ENCODE data around the gene MARCHF3. TPM values are rescaled to one million over a fixed set of nuclear protein-coding genes. Genes with fewer than 3 reads are reported as not detected.

MARCHF3 gene
- total and polyA plus RNA-seq, 10 of the 15 experiments (the other 5 are each of a cell fraction or from before 2014, with no cell fraction given): 3.6 to 24.1 (median 11.3) TPM

DNA sequence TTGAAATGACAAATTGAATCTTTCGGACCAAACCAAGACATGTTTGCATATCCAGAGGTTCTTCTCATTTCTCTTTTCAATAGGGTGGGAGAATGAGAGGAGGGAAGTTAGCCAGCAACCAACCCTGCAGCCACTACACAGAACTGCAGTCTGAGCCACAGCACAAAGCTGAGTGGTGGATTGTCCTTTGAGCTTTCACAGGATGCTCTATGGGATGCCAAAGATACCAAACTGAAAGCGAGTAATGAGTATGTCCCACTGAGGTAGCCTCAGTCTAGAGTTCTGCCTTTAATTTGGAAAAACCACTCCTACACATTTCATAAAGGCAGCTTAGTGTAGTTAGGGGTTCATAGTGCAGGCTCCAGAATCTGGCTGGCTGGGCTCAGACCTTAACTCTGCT is 114.9 kb downstream of the MARCHF3 start (continued):
- TF ChIP-seq, protein P1, sequence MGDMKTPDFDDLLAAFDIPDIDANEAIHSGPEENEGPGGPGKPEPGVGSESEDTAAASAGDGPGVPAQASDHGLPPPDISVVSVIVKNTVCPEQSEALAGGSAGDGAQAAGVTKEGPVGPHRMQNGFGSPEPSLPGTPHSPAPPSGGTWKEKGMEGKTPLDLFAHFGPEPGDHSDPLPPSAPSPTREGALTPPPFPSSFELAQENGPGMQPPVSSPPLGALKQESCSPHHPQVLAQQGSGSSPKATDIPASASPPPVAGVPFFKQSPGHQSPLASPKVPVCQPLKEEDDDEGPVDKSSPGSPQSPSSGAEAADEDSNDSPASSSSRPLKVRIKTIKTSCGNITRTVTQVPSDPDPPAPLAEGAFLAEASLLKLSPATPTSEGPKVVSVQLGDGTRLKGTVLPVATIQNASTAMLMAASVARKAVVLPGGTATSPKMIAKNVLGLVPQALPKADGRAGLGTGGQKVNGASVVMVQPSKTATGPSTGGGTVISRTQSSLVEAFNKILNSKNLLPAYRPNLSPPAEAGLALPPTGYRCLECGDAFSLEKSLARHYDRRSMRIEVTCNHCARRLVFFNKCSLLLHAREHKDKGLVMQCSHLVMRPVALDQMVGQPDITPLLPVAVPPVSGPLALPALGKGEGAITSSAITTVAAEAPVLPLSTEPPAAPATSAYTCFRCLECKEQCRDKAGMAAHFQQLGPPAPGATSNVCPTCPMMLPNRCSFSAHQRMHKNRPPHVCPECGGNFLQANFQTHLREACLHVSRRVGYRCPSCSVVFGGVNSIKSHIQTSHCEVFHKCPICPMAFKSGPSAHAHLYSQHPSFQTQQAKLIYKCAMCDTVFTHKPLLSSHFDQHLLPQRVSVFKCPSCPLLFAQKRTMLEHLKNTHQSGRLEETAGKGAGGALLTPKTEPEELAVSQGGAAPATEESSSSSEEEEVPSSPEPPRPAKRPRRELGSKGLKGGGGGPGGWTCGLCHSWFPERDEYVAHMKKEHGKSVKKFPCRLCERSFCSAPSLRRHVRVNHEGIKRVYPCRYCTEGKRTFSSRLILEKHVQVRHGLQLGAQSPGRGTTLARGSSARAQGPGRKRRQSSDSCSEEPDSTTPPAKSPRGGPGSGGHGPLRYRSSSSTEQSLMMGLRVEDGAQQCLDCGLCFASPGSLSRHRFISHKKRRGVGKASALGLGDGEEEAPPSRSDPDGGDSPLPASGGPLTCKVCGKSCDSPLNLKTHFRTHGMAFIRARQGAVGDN (IDR thresholded peaks at IDR 0.05): no peak
- TF ChIP-seq BCLAF1 (IDR thresholded peaks at IDR 0.05) (no peak), ZZZ3 (IDR thresholded peaks at IDR 0.05; ENCODE audit: control insufficient read depth, insufficient read length, low read depth) (no peak)

GRCh38 chr5:126914801-126915436 is 115.4 kb downstream of the MARCHF3 start:
- ChIA-PET RAD21 (ENCODE audit: unreplicated experiment) (no interaction called here), POLR2A (no interaction called here), SMC1A (ENCODE audit: uncharacterized antibody, unreplicated experiment) (interaction anchor here (1.0 to 1.4 kb wide), 3 partner anchors 10 to 71 kb away, joined by 3 read pairs; no protein-coding TSS in a partner anchor), CTCF (interaction anchor here (0.6 kb wide), 1 partner anchor 31 kb away, joined by 3 read pairs; no protein-coding TSS in a partner anchor)
- Histone ChIP-seq H3K4me2 (ENCODE audit: control insufficient read depth, insufficient read depth) (no peak overlapping the region), H3K27ac (ENCODE audit: control insufficient read depth, insufficient read depth) (no peak overlapping the region), H3K4me1 (ENCODE audit: control insufficient read depth, insufficient read depth, low read length) (no peaks in the 10 kb centered on the region), H4K20me1 (ENCODE audit: control insufficient read depth, insufficient read depth) (no peaks in the 10 kb centered on the region; the same call in 1 of the 2 replicates), H3K4me3 (no peak overlapping the region), H3K9ac (ENCODE audit: control insufficient read depth, insufficient read depth, low read length) (no peak overlapping the region), H3K79me2 (ENCODE audit: control insufficient read depth, insufficient read depth, low read length) (no peaks in the 10 kb centered on the region), H3K9me3 (replicated peaks; ENCODE audit: control insufficient read depth, insufficient read depth, low read length) (no peaks in the 10 kb centered on the region; the same call in 2 of the 3 replicates), H2AFZ (ENCODE audit: control insufficient read depth, low read depth, low read length) (no peak overlapping the region), H3K27me3 (replicated peaks in 1 of 2; ENCODE audit: control insufficient read depth in 2 of 2, insufficient read depth in 2 of 2, low read length in 1 of 2) (no peaks in the 10 kb centered on the region), H3K36me3 (ENCODE audit: control insufficient read depth in 2 of 2, insufficient read depth in 2 of 2, low read length in 1 of 2) (peaks cover 0 to 9% of the 10 kb centered on the region in 2 experiments; a peak in 2 of 4 replicates)
- TF ChIP-seq EED (IDR thresholded peaks at IDR 0.05; ENCODE audit: low read depth) (no peak), ZBTB11 (CRISPR knock-in tag; IDR thresholded peaks at IDR 0.05) (no peak), BCLAF1 (IDR thresholded peaks at IDR 0.05) (no peak)
- no TSS peak for BruUV-seq (replicated peaks)
- FAIRE-seq (no peak), ATAC-seq (no peak), DNase-seq (ENCODE audit: low read depth, low spot score) (no peak)
- WGBS (ENCODE audit: insufficient coverage, insufficient replicate concordance, low lambda C conversion rate, missing lambda C conversion rate): 90% methylated on average over 9 of the region's 9 CpGs
- intact Hi-C loops (cut with micrococcal nuclease; ENCODE audit: unreplicated experiment): no loop called here
- in situ Hi-C loops (cut with MboI): no loop called here

Measured in GM12878 (cell line).